ENCODE measurements around the gene SMCR8. TPM values are rescaled to one million over a fixed set of nuclear protein-coding genes. Genes with fewer than 3 reads are reported as not detected.

Gene SMCR8
- total and polyA plus RNA-seq, 2 of the 13 experiments (the other 11 are each of a cell fraction or from before 2014, with no cell fraction given), result 7.6 to 11.8 TPM

- TF ChIP-seq AFF4 (CRISPR knock-in tag; IDR thresholded peaks at IDR 0.05), result no peak
- TF ChIP-seq SP2 (CRISPR knock-in tag; IDR thresholded peaks at IDR 0.05), result peak; percentile 83
- TF ChIP-seq ARID2 (CRISPR knock-in tag; IDR thresholded peaks at IDR 0.05; ENCODE audit: borderline replicate concordance), result no peak
- TF ChIP-seq POLR2A (IDR thresholded peaks at IDR 0.05; ENCODE audit: insufficient read depth in 1 of 2, low read depth in 2 of 2, low read length in 2 of 2), result peak; percentile 62 to 87
- no peak for TF ChIP-seq HMG20A (CRISPR knock-in tag; IDR thresholded peaks at IDR 0.05; ENCODE audit: borderline replicate concordance)
- TF ChIP-seq JUND (CRISPR knock-in tag; IDR thresholded peaks at IDR 0.05), result no peak
- peak; percentile 91 for TF ChIP-seq ARID4A (CRISPR knock-in tag; IDR thresholded peaks at IDR 0.05; ENCODE audit: borderline replicate concordance)
- TF ChIP-seq LCORL (IDR thresholded peaks at IDR 0.05), result no peak
- TF ChIP-seq LCORL (CRISPR knock-in tag; IDR thresholded peaks at IDR 0.05), result peak; percentile 87
- no peak for TF ChIP-seq THAP7 (CRISPR knock-in tag; IDR thresholded peaks at IDR 0.05)
- TF ChIP-seq PBX2 (CRISPR knock-in tag; IDR thresholded peaks at IDR 0.05), result no peak
- TF ChIP-seq ZNF251 (CRISPR knock-in tag; IDR thresholded peaks at IDR 0.05), result no peak
- no peak for TF ChIP-seq ZMAT5 (CRISPR knock-in tag; IDR thresholded peaks at IDR 0.05; ENCODE audit: borderline replicate concordance, low read depth)
- TF ChIP-seq KDM2A (CRISPR knock-in tag; IDR thresholded peaks at IDR 0.05; ENCODE audit: borderline replicate concordance, low read depth), result no peak
- TF ChIP-seq FOXC1 (CRISPR knock-in tag; IDR thresholded peaks at IDR 0.05; ENCODE audit: borderline replicate concordance), result peak; percentile 52; the same call in 1 of the 2 replicates
- peak; percentile 49; the same call in 1 of the 2 replicates for TF ChIP-seq ZFP36L1 (CRISPR knock-in tag; IDR thresholded peaks at IDR 0.05)
Measured at GRCh38 chr17:18363101-18364049, 48.3 kb downstream of the SMCR8 start, which contains the start of gene SHMT1 (continued).
